HCT116 (cell line): ENCODE measurements around the gene STKLD1. TPM values are rescaled to one million over a fixed set of nuclear protein-coding genes. Genes with fewer than 3 reads are reported as not detected.
"Not testable (repeated sequence)": the region's sequence is repeated elsewhere in the genome, so short reads cannot be mapped to it uniquely, and the experiment has no call there.

Source experiments
- ATAC-seq: fragments of 200-7000 bp; cut with Tn5 transposase; 2 replicates; pipeline ENCODE4 v1.9.1; 2020; ENCODE audit warnings: mild to moderate bottlenecking, moderate library complexity
- BruUV-seq: library from RNA; stranded (reverse); fragments of 400-500 nt; replicated peaks from 2 replicates; lab custom pipeline; 2021; lab: Mats Ljungman, UMichigan
- CTCF ChIA-PET: fragments of 300-600 bp; sonication (Branson Sonifier 250); formaldehyde crosslinking; loops from one replicate; lab custom pipeline; 2021; ENCODE audit warnings: antibody characterized with exemption; lab: Charles Lee
- POLR2A ChIA-PET: fragments of 300-600, 350-600 bp; sonication (Branson Sonifier 250); formaldehyde crosslinking; loops from one replicate; lab custom pipeline; 2021; ENCODE audit warnings: antibody characterized with exemption; lab: Charles Lee
- RAD21 ChIA-PET, 2 experiments: fragments of 300-600 bp; sonication (Branson Sonifier 250); formaldehyde crosslinking; loops; one replicate each; lab custom pipeline; 2023; ENCODE audit warnings: low total read pairs in 2 of 2; ENCODE audit not compliant: uncharacterized antibody in 2 of 2, unreplicated experiment in 2 of 2, low non-redundant PET in 1 of 2; lab: Charles Lee
- DNase-seq: peaks from one replicate; pipeline ENCODE4 v3.0.0-alpha.2; 2010; ENCODE audit warnings: low read depth, low spot score
- H2AFZ ChIP-seq: fragments of 200-600 bp; shearing (Covaris generic), sonication (generic); 2 replicates; pipeline ENCODE4 v1.6.1; 2017; ENCODE audit warnings: low read depth, mixed run types, mixed read lengths, antibody characterized with exemption, low read length; ENCODE audit not compliant: poor library complexity, severe bottlenecking
- H3K27ac ChIP-seq: 2 replicates; pipeline ENCODE4 v1.5.1; 2012; ENCODE audit warnings: low read depth, low read length
- H3K27me3 ChIP-seq: fragments of 200-600 bp; sonication (generic); 2 replicates; pipeline ENCODE4 v1.6.1; 2016; ENCODE audit warnings: mixed run types, low read length, mixed read lengths; ENCODE audit not compliant: insufficient read depth
- H3K36me3 ChIP-seq, 2 experiments: fragments of 200-500 bp in 1 of 2; fragments of 200-600 bp in 1 of 2; sonication (Bioruptor generic) in 1 of 2; sonication (generic) in 1 of 2; 2 replicates each; pipeline versions ENCODE4 v1.5.1 to v1.6.1; 2014 to 2016; ENCODE audit warnings: low read length in 2 of 2, inconsistent platforms in 1 of 2, mixed read lengths in 1 of 2, mixed run types in 1 of 2; ENCODE audit not compliant: insufficient read depth in 2 of 2, control insufficient read depth in 1 of 2
- H3K4me1 ChIP-seq, 2 experiments: fragments of 200-600 bp in 1 of 2; sonication (generic) in 1 of 2; 2 replicates each; pipeline versions ENCODE4 v1.5.1 to v1.6.1; 2012 to 2017; ENCODE audit warnings: low read length in 2 of 2, inconsistent platforms in 1 of 2, mild to moderate bottlenecking in 1 of 2, mixed read lengths in 1 of 2, mixed run types in 1 of 2, moderate library complexity in 1 of 2; ENCODE audit not compliant: insufficient read depth in 2 of 2, control insufficient read depth in 1 of 2
- H3K4me2 ChIP-seq: fragments of 200-600 bp; sonication (generic); 2 replicates; pipeline ENCODE4 v1.6.1; 2017; ENCODE audit warnings: mixed run types, low read length, mixed read lengths
- H3K4me3 ChIP-seq, 2 experiments: fragments of 200-600 bp in 1 of 2; sonication (generic) in 1 of 2; replicated peaks in 1 of 2; 2 replicates each; pipeline ENCODE4 v1.5.1; 2011 to 2016; ENCODE audit warnings: low read length in 2 of 2, control low read depth in 1 of 2, low read depth in 1 of 2, mild to moderate bottlenecking in 1 of 2, mixed read lengths in 1 of 2, mixed run types in 1 of 2
- H3K79me2 ChIP-seq: fragments of 200-600 bp; sonication (generic); 2 replicates; pipeline ENCODE4 v1.6.1; 2017; ENCODE audit warnings: mild to moderate bottlenecking, mixed run types, low read length, moderate library complexity, mixed read lengths; ENCODE audit not compliant: insufficient read depth
- H3K9ac ChIP-seq: fragments of 200-600 bp; sonication (generic); 2 replicates; pipeline ENCODE4 v1.6.1; 2016; ENCODE audit warnings: low read length, mixed read lengths
- H3K9me2 ChIP-seq: fragments of 200-600 bp; sonication (generic), shearing (Covaris generic); 2 replicates; pipeline ENCODE4 v1.6.1; 2017; ENCODE audit warnings: mixed run types, mild to moderate bottlenecking, moderate library complexity; ENCODE audit not compliant: insufficient read depth
- H3K9me3 ChIP-seq, 2 experiments: fragments of 200-500 bp in 1 of 2; fragments of 200-600 bp in 1 of 2; sonication (Bioruptor generic) in 1 of 2; sonication (generic) in 1 of 2; 2 replicates each; pipeline ENCODE4 v1.6.1; 2014 to 2017; ENCODE audit warnings: low read length in 2 of 2, mixed read lengths in 2 of 2, inconsistent platforms in 1 of 2, low read depth in 1 of 2, mild to moderate bottlenecking in 1 of 2, mixed run types in 1 of 2, moderate library complexity in 1 of 2; ENCODE audit not compliant: control insufficient read depth in 1 of 2, insufficient read depth in 1 of 2
- H4K20me1 ChIP-seq: fragments of 200-600 bp; sonication (generic), shearing (Covaris generic); 2 replicates; pipeline ENCODE4 v1.6.1; 2017; ENCODE audit warnings: mixed run types, mild to moderate bottlenecking, moderate library complexity; ENCODE audit not compliant: insufficient read depth
- CBX3 ChIP-seq: IDR thresholded peaks from 2 replicates; pipeline ENCODE4 v1.6.1; 2012; ENCODE audit warnings: low read depth
- ELF1 ChIP-seq: IDR thresholded peaks from 2 replicates; pipeline ENCODE4 v1.6.1; 2012; ENCODE audit warnings: low read depth, borderline replicate concordance
- EZH2phosphoT487 ChIP-seq: fragments of 200-600 bp; IDR thresholded peaks from 2 replicates; pipeline ENCODE4 v1.6.1; 2018; ENCODE audit warnings: antibody characterized with exemption, borderline replicate concordance
- MAX ChIP-seq: IDR thresholded peaks from 2 replicates; pipeline ENCODE4 v1.6.1; 2012
- POLR2AphosphoS5 ChIP-seq: IDR thresholded peaks from 2 replicates; pipeline ENCODE4 v1.6.1; 2011; ENCODE audit warnings: mild to moderate bottlenecking, low read depth, low read length, moderate library complexity
- RAD21 ChIP-seq: IDR thresholded peaks from 2 replicates; pipeline ENCODE4 v1.6.1; 2012; ENCODE audit warnings: low read depth, mild to moderate bottlenecking
- REST ChIP-seq: IDR thresholded peaks from 2 replicates; pipeline ENCODE4 v1.6.1; 2012; ENCODE audit warnings: low read depth
- SIN3A ChIP-seq: IDR thresholded peaks from 2 replicates; pipeline ENCODE4 v1.6.1; 2012; ENCODE audit warnings: low read depth
- SRF ChIP-seq: IDR thresholded peaks from 2 replicates; pipeline ENCODE4 v1.6.1; 2012; ENCODE audit warnings: low read depth
- TCF7L2 ChIP-seq: IDR thresholded peaks from 2 replicates; pipeline ENCODE4 v1.7.0; 2011; ENCODE audit warnings: borderline replicate concordance, inconsistent platforms; ENCODE audit not compliant: insufficient read depth, insufficient read length; ENCODE audit errors: extremely low read depth
- ZBTB33 ChIP-seq: IDR thresholded peaks from 2 replicates; pipeline ENCODE4 v1.6.1; 2011; ENCODE audit warnings: mild to moderate bottlenecking, low read length, moderate library complexity; ENCODE audit not compliant: insufficient replicate concordance; ENCODE audit errors: extremely low read depth
- ZNF274 ChIP-seq: fragments of 200-500 bp; sonication (Bioruptor generic); IDR thresholded peaks from 2 replicates; pipeline ENCODE4 v1.6.1; 2014; ENCODE audit warnings: mild to moderate bottlenecking, low read depth, low read length, inconsistent platforms
- intact Hi-C: fragments of 100-400 bp; cut with micrococcal nuclease; formaldehyde crosslinking; loops from 2 replicates; pipeline ENCODE4 v1.10.0; 2022
- total RNA-seq: library from RNA; stranded (reverse); gene quantifications from one replicate; pipeline ENCODE4 v1.2.1, GENCODE V29; 2021; ENCODE audit not compliant: unreplicated experiment

Gene STKLD1
- total RNA-seq, 1 experiment from 2014 or later = 0.37 TPM

GRCh38 chr9:133390713-133391112 lies 14.5 kb downstream of the STKLD1 start:
- H3K4me3 ChIP-seq = no peak overlapping the region
- ChIA-PET POLR2A (no interaction called here), RAD21 (no interaction called here), CTCF (no interaction called here)
- no peak for ATAC-seq
- no peak overlapping the region for H2AFZ ChIP-seq
- H3K36me3 ChIP-seq = no peaks in the 10 kb centered on the region
- H3K27ac ChIP-seq = no peak overlapping the region
- H3K79me2 ChIP-seq = no peaks in the 10 kb centered on the region
- 0 out of 2 replicates have a peak, but pooled peaks cover 2% of the 10 kb centered on the region for H3K27me3 ChIP-seq
- BruUV-seq = no TSS peak
- H3K9me3 ChIP-seq = no peaks in the 10 kb centered on the region
- intact Hi-C loops = no loop called here
- no peaks in the 10 kb centered on the region for H4K20me1 ChIP-seq
- TF ChIP-seq EZH2phosphoT487 (no peak), CBX3 (no peak), TCF7L2 (no peak), POLR2AphosphoS5 (no peak), ELF1 (no peak), REST (no peak), MAX (no peak), SIN3A (no peak), SRF (no peak), ZBTB33 (no peak), RAD21 (no peak), ZNF274 (no peak)
- H3K9ac ChIP-seq = no peak overlapping the region
- DNase-seq = no peak
- no peaks in the 10 kb centered on the region for H3K9me2 ChIP-seq
- no peak overlapping the region for H3K4me2 ChIP-seq
- H3K4me1 ChIP-seq = no peaks in the 10 kb centered on the region

GRCh38 chr9:133391449-133391848 lies 15.3 kb downstream of the STKLD1 start:
- H3K9me3 ChIP-seq, intact Hi-C loops, ATAC-seq, H2AFZ ChIP-seq, BruUV-seq, H3K79me2 ChIP-seq, H3K4me3 ChIP-seq, H3K27me3 ChIP-seq, H3K4me2 ChIP-seq, H4K20me1 ChIP-seq, H3K9ac ChIP-seq, POLR2A ChIA-PET, RAD21 ChIA-PET, CTCF ChIA-PET, H3K36me3 ChIP-seq, DNase-seq, H3K27ac ChIP-seq, H3K4me1 ChIP-seq, H3K9me2 ChIP-seq: not testable (repeated sequence)
